HG03378 (cell line): Measurements from ENCODE around the gene DOK5.

Experiments
- ATAC-seq: cut with Tn5 transposase; IDR thresholded peaks from one replicate; pipeline ENCODE4 v1.9.1; 2021; ENCODE audit warnings: mild to moderate bottlenecking, moderate library complexity; ENCODE audit not compliant: unreplicated experiment

DOK5 gene

GRCh38 chr20:54642864-54643667 lies 167.7 kb downstream of the DOK5 start:
- no peak for ATAC-seq

GRCh38 chr20:54643761-54644160 lies 168.4 kb downstream of the DOK5 start:
- no peak for ATAC-seq

- ATAC-seq: no peak
These were observed 170.2 kb downstream of the DOK5 start for GRCh38 chr20:54645445-54646155.

- ATAC-seq: no peak
These were observed 170.7 kb downstream of the DOK5 start for GRCh38 chr20:54646156-54646517.

GRCh38 chr20:54648421-54649142 lies 173.2 kb downstream of the DOK5 start:
- ATAC-seq: no peak

- ATAC-seq: no peak
These were observed 174.1 kb downstream of the DOK5 start for GRCh38 chr20:54649511-54649962.

- no peak for ATAC-seq
These were observed 174.8 kb downstream of the DOK5 start for GRCh38 chr20:54650052-54650719.

- ATAC-seq: no peak
These were observed 175.9 kb downstream of the DOK5 start for GRCh38 chr20:54651252-54651651.

- ATAC-seq: no peak
These were observed 179.1 kb downstream of the DOK5 start for GRCh38 chr20:54654450-54654849.

- ATAC-seq: no peak
These were observed 182.0 kb downstream of the DOK5 start for GRCh38 chr20:54657268-54657826.

GRCh38 chr20:54658525-54658924 lies 183.1 kb downstream of the DOK5 start:
- no peak for ATAC-seq

- ATAC-seq: no peak
These were observed 185.9 kb downstream of the DOK5 start for GRCh38 chr20:54661265-54661664.

- no peak for ATAC-seq
These were observed 186.6 kb downstream of the DOK5 start for GRCh38 chr20:54661880-54662465.

GRCh38 chr20:54665812-54666211 lies 190.4 kb downstream of the DOK5 start:
- peak; percentile 68 for ATAC-seq

- peak; percentile 65 for ATAC-seq
These were observed 193.1 kb downstream of the DOK5 start for GRCh38 chr20:54668271-54669039.

GRCh38 chr20:54669040-54669363 lies 193.6 kb downstream of the DOK5 start:
- ATAC-seq: no peak

GRCh38 chr20:54678253-54678652 lies 202.9 kb downstream of the DOK5 start:
- ATAC-seq: no peak

GRCh38 chr20:54680439-54680838 lies 205.0 kb downstream of the DOK5 start:
- no peak for ATAC-seq

GRCh38 chr20:54680872-54681619 lies 205.7 kb downstream of the DOK5 start:
- ATAC-seq: no peak
